K562 (cell line): ENCODE data around the gene IMMP2L. TPM values are rescaled to one million over a fixed set of nuclear protein-coding genes. Genes with fewer than 3 reads are reported as not detected.
A peak's percentile ranks its signal among the peaks of the same experiment; 100 is the strongest.
"Not testable (repeated sequence)": the region's sequence is repeated elsewhere in the genome, so short reads cannot be mapped to it uniquely, and the experiment has no call there.

Experiments used
- ATAC-seq: fragments of 200-7000 bp; cut with Tn5 transposase; 3 replicates; pipeline ENCODE4 v1.9.1; 2020; ENCODE audit warnings: moderate library complexity
- BruUV-seq: library from RNA; stranded (reverse); fragments of 400-500 nt; replicated peaks from 2 replicates; lab custom pipeline; 2021; lab: Mats Ljungman, UMichigan
- CTCF ChIA-PET: fragments of 300-600 bp; formaldehyde crosslinking; extraction: SDS; loops from one replicate; lab custom pipeline; 2021; ENCODE audit warnings: low intra/inter-chr PET ratio; lab: Yijun Ruan, JAX
- POLR2A ChIA-PET: fragments of 300-600, 350-650 bp; sonication (Branson Sonifier 250); formaldehyde crosslinking; extraction: SDS; loops from one replicate; lab custom pipeline; 2021; ENCODE audit warnings: antibody characterized with exemption, inconsistent platforms; lab: Yijun Ruan, JAX
- DNase-seq, 4 experiments: peaks; one replicate each; pipeline versions ENCODE4 v3.0.0 to v3.0.0-alpha.2; 2011 to 2018; ENCODE audit warnings: low spot score in 3 of 4, mixed read lengths in 3 of 4; ENCODE audit errors: extremely low read depth in 1 of 4
- FAIRE-seq: peaks from 2 replicates; lab custom pipeline; 2011; peaks lifted over from hg19 to GRCh38; lab: Jason Lieb, UNC
- H2AFZ ChIP-seq: 2 replicates; pipeline ENCODE4 v1.6.0; 2011; ENCODE audit warnings: low read depth, low read length, control low read depth, inconsistent platforms
- H3K27ac ChIP-seq: fragments of 200-600 bp; 3 replicates; pipeline ENCODE4 v1.8.0; 2011; ENCODE audit warnings: low read depth, mild to moderate bottlenecking, control low read depth, inconsistent platforms, low read length, moderate library complexity, mixed read lengths; ENCODE audit errors: extremely low read depth
- H3K27me3 ChIP-seq, 2 experiments: fragments of 300-600 bp in 1 of 2; 2 replicates in 1 of 2; 3 replicates in 1 of 2; pipeline versions ENCODE4 v1.6.0 to v1.8.0; 2011; ENCODE audit warnings: inconsistent platforms in 2 of 2, low read length in 2 of 2, mild to moderate bottlenecking in 1 of 2, mixed read lengths in 1 of 2, moderate library complexity in 1 of 2; ENCODE audit not compliant: control insufficient read depth in 2 of 2, insufficient read depth in 2 of 2
- H3K36me3 ChIP-seq: fragments of 300-600 bp; 3 replicates; pipeline ENCODE4 v1.8.0; 2011; ENCODE audit warnings: mild to moderate bottlenecking, low read length, inconsistent platforms; ENCODE audit not compliant: control insufficient read depth, insufficient read depth
- H3K4me1 ChIP-seq, 2 experiments: fragments of 200-600 bp in 1 of 2; replicated peaks in 1 of 2; 2 replicates in 1 of 2; 3 replicates in 1 of 2; pipeline versions ENCODE4 v1.5.1 to v1.8.0; 2011; ENCODE audit warnings: inconsistent platforms in 2 of 2, low read length in 2 of 2, mild to moderate bottlenecking in 1 of 2, mixed read lengths in 1 of 2, moderate library complexity in 1 of 2; ENCODE audit not compliant: control insufficient read depth in 2 of 2, insufficient read depth in 2 of 2
- H3K4me2 ChIP-seq: 2 replicates; pipeline ENCODE4 v1.6.1; 2011; ENCODE audit warnings: low read length, control low read depth, inconsistent platforms, mixed read lengths; ENCODE audit not compliant: insufficient read depth
- H3K4me3 ChIP-seq: fragments of 200-600 bp; sonication (generic), shearing (Covaris generic); 2 replicates; pipeline ENCODE4 v1.5.1; 2016; ENCODE audit warnings: control low read depth, inconsistent platforms
- H3K79me2 ChIP-seq: fragments of 200-600 bp; 3 replicates; pipeline ENCODE4 v1.8.0; 2011; ENCODE audit warnings: low read length, inconsistent platforms; ENCODE audit not compliant: control insufficient read depth, insufficient read depth
- H3K9ac ChIP-seq, 2 experiments: 2 replicates each; pipeline versions ENCODE4 v1.6.0 to v1.6.1; 2011; ENCODE audit warnings: low read depth in 2 of 2, low read length in 2 of 2, control low read depth in 1 of 2, inconsistent platforms in 1 of 2, mild to moderate bottlenecking in 1 of 2, mixed read lengths in 1 of 2; ENCODE audit not compliant: insufficient read depth in 1 of 2
- H3K9me1 ChIP-seq: one replicate; pipeline ENCODE4 v1.6.0; 2011; ENCODE audit warnings: inconsistent platforms, mild to moderate bottlenecking, low read length, moderate library complexity; ENCODE audit not compliant: control insufficient read depth, insufficient read depth
- H3K9me3 ChIP-seq: replicated peaks from 2 replicates; pipeline ENCODE4 v1.5.1; 2011; ENCODE audit warnings: low read depth, low read length, inconsistent platforms; ENCODE audit not compliant: control insufficient read depth, insufficient read depth
- H4K20me1 ChIP-seq: replicated peaks from 2 replicates; pipeline ENCODE4 v1.6.1; 2011; ENCODE audit warnings: low read length, inconsistent platforms, mixed read lengths; ENCODE audit not compliant: control insufficient read depth, insufficient read depth
- AFF1 ChIP-seq, 2 experiments: fragments of 450-650 bp; IDR thresholded peaks; 2 replicates each; pipeline ENCODE4 v1.6.1; 2018; ENCODE audit warnings: mild to moderate bottlenecking in 2 of 2, low read depth in 1 of 2; ENCODE audit not compliant: partially characterized antibody in 2 of 2
- WGBS: fragments of 100-300 bp; shearing (Covaris generic); methylation state at CpG from one replicate; pipeline ENCODE4 v1.1.6; 2016; ENCODE audit warnings: low coverage, mixed read lengths; ENCODE audit not compliant: insufficient coverage; ENCODE audit errors: missing lambda C conversion rate; 5-methylcytosine and 5-hydroxymethylcytosine counted together
- in situ Hi-C: fragments of 300-500 bp; cut with MboI; formaldehyde crosslinking; loops from 4 replicates; pipeline ENCODE4 v1.15.0; 2018; ENCODE audit warnings: inconsistent platforms, mixed read lengths
- intact Hi-C: fragments of 100-400 bp; cut with micrococcal nuclease; formaldehyde crosslinking; loops from 2 replicates; pipeline ENCODE4 v1.14.2; 2022
- polyA plus RNA-seq, 8 experiments: library from polyadenylated mRNA; depleted of rRNA in 4 of 8; stranded (reverse) in 5 of 8; unstranded in 3 of 8; fragments of >200 nt; fragmentation: Nextera tagmentation in 2 of 8; fragmentation: Illumina TruSeq in 1 of 8; extraction: Ambion mirVana in 2 of 8; extraction: Trizol in 1 of 8; gene quantifications; 2 replicates each; pipeline versions ENCODE4 v1.2.1 to v1.2.3, GENCODE V29; 2011 to 2014; ENCODE audit warnings: inconsistent platforms in 1 of 8, missing spikeins in 1 of 8
- total RNA-seq, 7 experiments: library from RNA; depleted of rRNA in 6 of 7; stranded (reverse); fragments of >200 nt in 6 of 7; fragmentation: Illumina TruSeq in 2 of 7; extraction: Trizol in 2 of 7; gene quantifications; 2 replicates each; pipeline versions ENCODE4 v1.2.1 to v1.2.3, GENCODE V29; 2011 to 2021; ENCODE audit warnings: low replicate concordance in 1 of 7
- TF ChIP-seq, protein P1 (sequence below): fragments of 450-650 bp; IDR thresholded peaks from 2 replicates; pipeline ENCODE4 v1.6.1; 2018; ENCODE audit warnings: mild to moderate bottlenecking, low read depth; ENCODE audit not compliant: partially characterized antibody

IMMP2L gene
- total and polyA plus RNA-seq, 9 of the 15 experiments (the other 6 are each of a cell fraction or from before 2014, with no cell fraction given), result 29.7 to 116 (median 53.0) TPM

DNA sequence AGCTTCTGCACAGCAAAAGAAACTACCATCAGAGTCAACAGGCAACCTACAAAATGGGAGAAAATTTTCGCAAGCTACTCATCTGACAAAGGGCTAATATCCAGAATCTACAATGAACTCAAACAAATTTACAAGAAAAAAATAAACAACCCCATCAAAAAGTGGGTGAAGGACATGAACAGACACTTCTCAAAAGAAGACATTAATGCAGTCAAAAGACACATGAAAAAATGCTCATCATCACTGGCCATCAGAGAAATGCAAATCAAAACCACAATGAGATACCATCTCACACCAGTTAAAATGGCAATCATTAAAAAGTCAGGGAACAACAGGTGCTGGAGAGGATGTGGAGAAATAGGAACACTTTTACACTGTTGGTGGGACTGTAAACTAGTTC is 92.4 kb downstream of the IMMP2L start:
- in situ Hi-C loops, H3K4me3 ChIP-seq, H3K27me3 ChIP-seq, FAIRE-seq, H3K9me1 ChIP-seq, H3K4me2 ChIP-seq, intact Hi-C loops, H3K9ac ChIP-seq, ATAC-seq, H4K20me1 ChIP-seq, POLR2A ChIA-PET, H3K27ac ChIP-seq, DNase-seq, CTCF ChIA-PET, H2AFZ ChIP-seq, BruUV-seq, H3K79me2 ChIP-seq: not testable (repeated sequence)
- TF ChIP-seq, protein P1, sequence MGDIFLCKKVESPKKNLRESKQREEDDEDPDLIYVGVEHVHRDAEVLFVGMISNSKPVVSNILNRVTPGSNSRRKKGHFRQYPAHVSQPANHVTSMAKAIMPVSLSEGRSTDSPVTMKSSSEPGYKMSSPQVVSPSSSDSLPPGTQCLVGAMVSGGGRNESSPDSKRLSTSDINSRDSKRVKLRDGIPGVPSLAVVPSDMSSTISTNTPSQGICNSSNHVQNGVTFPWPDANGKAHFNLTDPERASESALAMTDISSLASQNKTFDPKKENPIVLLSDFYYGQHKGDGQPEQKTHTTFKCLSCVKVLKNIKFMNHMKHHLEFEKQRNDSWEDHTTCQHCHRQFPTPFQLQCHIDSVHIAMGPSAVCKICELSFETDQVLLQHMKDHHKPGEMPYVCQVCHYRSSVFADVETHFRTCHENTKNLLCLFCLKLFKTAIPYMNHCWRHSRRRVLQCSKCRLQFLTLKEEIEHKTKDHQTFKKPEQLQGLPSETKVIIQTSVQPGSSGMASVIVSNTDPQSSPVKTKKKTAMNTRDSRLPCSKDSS, result peak; percentile 23
- TF ChIP-seq AFF1 (IDR thresholded peaks at IDR 0.05; ENCODE audit: low read depth in 1 of 2, partially characterized antibody in 2 of 2), result peak in 1 of 2 experiments; percentile 95
- Histone ChIP-seq H3K9me3 (peaks cover 16% of the 10 kb centered on the region), H3K36me3 (peaks cover 19% of the 10 kb centered on the region; the same call in 2 of the 3 replicates), H3K4me1 (peaks cover 0 to 17% of the 10 kb centered on the region in 2 experiments; a peak in 2 of 5 replicates)
- WGBS, result 91% methylated on average over 1 of the region's 1 CpG
